Epithelial cell of esophagus (primary cell): ENCODE data around the gene PPOX.

Source experiments
- DNase-seq: peaks from one replicate; pipeline ENCODE4 v3.0.0; 2010; ENCODE audit warnings: low read depth
- H3K4me3 ChIP-seq: 2 replicates; pipeline ENCODE4 v1.5.1; 2011; ENCODE audit warnings: mild to moderate bottlenecking, low read length, control low read depth
- TF ChIP-seq, protein P1 (sequence below): IDR thresholded peaks from 2 replicates; pipeline ENCODE4 v1.5.1; 2011; ENCODE audit warnings: low read depth, mild to moderate bottlenecking, low read length, control low read depth, inconsistent platforms; ENCODE audit not compliant: insufficient read depth; ENCODE audit errors: missing control alignments

PPOX gene

DNA sequence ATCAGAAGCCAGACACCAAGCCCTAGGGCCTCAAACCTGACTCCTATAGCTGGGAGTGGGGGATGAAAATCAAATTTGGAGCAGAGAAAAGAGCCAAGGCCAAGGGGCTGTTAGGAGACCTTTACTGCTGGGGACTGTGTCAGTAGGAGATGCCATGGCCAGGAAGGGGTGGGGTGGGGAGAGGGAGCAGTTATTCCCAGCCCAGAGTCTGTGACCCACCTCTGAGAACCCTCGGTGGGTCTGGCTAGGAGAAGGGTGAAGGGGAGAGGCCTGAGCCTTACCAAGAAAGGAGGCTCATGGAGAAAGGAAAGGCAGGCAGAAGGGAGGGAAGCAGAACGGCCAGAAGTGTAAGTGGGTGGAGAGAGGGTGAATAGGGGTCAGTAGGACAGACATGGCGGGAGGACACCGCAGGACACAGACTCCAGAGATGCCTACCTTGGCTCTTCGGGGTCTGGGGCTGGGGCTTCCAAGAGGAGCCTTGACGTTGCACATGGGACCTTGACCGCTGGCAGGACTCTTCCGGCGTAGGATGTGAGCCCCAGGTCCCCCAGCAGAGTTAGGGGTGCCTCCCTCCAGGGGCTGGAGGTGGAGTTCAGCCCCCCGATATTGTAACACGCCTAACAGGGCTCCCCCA, 31.5 kb downstream of the PPOX start:
- no peak for DNase-seq
- TF ChIP-seq, protein P1, sequence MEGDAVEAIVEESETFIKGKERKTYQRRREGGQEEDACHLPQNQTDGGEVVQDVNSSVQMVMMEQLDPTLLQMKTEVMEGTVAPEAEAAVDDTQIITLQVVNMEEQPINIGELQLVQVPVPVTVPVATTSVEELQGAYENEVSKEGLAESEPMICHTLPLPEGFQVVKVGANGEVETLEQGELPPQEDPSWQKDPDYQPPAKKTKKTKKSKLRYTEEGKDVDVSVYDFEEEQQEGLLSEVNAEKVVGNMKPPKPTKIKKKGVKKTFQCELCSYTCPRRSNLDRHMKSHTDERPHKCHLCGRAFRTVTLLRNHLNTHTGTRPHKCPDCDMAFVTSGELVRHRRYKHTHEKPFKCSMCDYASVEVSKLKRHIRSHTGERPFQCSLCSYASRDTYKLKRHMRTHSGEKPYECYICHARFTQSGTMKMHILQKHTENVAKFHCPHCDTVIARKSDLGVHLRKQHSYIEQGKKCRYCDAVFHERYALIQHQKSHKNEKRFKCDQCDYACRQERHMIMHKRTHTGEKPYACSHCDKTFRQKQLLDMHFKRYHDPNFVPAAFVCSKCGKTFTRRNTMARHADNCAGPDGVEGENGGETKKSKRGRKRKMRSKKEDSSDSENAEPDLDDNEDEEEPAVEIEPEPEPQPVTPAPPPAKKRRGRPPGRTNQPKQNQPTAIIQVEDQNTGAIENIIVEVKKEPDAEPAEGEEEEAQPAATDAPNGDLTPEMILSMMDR, result no peak
- no peak overlapping the region for H3K4me3 ChIP-seq

DNA sequence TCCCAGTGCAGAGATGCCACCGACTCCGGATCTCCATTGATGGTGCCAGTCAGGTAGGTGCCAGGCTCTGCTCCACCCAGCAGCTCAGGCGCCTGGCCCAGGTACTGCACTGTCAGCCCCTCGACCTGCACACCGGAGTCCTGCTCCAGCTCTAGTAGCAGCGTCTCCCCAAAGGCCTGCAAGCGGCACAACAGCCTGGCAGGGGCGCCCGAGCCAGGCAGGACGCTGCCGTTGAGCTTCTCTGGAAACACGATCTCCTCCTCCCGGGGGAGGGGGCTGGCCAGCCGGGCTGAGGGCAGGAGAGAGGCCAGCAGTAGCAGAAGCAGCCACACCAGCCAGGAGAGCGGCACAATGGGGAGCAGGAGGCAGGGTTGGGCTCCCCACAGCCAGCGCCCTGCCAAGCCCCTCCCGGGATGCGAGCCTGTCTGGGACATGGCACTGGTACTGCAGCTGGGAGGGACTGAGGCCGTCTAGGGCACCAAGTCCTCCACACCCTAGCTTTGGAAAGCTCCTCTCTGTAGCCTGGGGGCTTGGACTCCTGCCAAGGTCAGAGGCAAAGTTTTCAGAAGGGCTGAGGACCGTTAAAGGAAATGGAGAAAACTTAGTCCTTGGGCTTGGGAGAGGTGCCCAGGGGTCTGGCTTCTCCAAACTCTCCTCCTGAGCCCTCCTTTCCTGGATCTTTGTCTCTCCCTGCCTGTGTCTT, 32.1 kb downstream of the PPOX start:
- H3K4me3 ChIP-seq, result no peak overlapping the region
- no peak for DNase-seq
- TF ChIP-seq, protein P1, result no peak

DNA sequence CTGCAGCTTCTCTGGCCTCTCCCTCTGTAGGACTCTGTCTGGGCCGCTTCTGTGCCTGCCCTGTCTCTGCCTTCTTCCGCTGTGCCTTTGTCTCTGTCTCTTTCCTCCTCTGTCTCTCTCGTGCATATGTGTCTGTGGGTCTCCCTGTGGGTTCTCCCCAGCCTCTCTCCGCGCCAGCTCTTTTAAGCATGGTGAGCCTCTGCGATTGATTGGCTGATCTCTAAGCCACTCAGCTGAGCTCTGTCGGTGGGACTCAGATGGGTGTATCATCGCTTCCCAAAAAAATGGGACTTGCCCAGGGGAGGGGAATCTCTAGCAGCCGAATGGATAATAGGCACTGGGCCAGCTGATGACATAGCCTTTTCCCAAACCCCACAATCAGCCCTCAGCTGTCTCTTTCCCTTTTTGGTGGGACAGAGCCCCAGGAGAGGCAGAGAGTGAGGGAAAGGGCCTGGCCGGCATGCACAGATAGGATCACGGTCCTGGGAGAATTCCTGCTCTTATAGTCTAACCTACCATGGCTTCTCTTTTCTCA, 32.7 kb downstream of the PPOX start, which contains the start of gene ADAMTS4:
Gene ADAMTS4, minus strand, starts transcription at position 158 of the 535 bp plus-strand sequence. CDS start 427 bp downstream, outside the sequence.
- no peak within 1 kb of the TSS for H3K4me3 ChIP-seq
- no peak for DNase-seq
- TF ChIP-seq, protein P1, result no peak

DNA sequence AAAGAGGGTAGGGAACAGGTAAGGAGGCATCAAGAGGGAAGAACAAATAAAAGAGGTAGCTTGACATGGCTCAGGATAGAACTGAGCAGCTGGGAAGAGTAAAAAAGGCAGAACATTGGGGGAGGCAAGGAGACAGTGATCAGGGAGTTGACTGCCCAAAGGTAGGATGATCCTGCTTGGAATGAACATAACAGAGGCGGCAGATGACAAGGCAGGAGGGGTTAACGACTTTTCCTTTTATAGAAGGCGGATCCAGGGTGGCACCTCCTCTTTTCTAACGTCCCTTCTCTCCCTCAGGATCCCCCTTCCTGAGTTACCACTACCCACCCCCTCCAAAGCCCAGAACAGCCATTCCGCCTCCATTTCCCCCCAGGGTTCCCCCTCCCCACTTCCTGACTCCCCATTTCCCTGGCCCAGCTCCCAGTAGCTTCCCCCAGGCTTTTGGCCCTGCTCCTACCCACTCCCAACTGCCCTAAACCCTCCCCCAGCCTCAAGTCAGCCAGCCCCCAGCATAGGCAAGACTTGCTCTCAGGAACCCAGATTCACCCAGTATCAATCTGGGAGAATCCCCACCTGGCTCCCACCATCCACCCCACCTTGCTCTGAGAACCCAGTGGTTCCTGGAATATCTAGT, 33.4 kb downstream of the PPOX start:
- no peak for DNase-seq
- no peak overlapping the region for H3K4me3 ChIP-seq
- TF ChIP-seq, protein P1, result no peak

DNA sequence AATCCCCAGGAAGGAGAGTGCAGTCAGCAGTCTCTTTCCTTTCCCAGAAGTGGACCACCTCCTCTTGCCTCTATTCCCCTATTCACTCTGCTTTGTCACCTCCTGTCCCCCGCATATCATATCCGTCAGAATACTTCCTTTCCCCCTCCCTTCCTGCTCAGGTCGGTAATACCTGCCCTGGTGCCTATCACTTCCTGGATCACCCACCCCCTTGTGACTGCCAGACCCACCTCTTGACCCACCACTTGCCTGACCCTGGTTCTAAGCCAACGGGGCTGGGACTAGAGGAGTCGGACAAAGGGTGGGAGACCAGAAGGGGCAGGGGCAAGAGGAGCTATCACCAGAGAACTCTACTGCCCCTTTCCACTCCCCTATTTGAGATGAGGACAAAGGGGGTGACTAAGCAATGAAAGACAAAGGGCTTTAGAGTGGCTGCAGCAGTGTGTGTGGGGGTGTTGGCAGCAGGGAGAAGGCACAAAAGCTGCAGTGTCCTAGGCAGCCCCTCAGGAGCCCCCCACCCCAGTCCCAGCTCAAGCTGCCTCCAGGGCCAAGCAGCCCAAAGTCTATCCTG, 34.3 kb downstream of the PPOX start:
- TF ChIP-seq, protein P1, result no peak
- no peak for DNase-seq

DNA sequence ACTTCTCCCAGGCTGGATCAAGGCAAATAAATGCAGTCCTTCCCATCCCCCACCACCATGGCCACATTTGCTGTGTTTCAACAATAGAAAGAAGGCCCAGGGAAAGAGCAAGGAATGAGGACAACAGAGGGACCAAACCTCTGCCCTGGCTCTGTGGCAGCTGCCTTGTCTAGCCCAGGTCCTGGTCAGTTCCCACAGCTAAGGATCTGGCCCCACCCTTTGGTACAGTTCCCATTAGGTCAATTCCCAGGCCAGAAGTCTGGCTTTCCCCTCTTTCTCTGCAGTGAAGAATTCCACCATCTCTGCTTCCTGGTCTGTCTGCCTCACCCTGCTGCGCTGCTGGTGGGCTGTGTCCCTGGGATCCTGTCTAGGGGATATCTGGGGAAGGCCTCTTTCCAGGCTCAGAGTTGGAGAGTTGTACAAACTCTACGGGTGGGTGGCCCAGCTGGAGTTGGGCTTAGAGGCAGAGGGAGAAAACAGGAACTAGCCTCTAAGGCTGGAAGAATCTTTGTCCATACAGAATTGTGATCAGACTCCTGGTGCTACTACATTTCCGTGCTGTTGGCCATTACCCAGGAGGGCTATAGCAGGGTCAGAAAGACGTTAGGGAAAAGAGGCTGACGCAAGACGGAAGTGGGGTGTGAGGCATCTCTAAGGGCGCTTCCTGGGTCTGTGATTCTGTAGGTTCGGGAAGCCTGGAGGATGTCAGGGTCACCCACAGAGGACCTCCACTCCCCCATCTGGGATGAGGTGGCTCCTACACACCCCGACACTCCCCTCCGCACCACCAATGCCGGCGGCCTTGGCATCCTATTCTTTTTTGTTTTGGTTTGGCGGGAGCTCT, 35.0 kb downstream of the PPOX start:
- TF ChIP-seq, protein P1, result no peak
- H3K4me3 ChIP-seq, result peak overlapping the region; percentile 99
- peak; percentile 49 for DNase-seq

More for the DNA sequence above, 34.3 kb downstream of the PPOX start:
- H3K4me3 ChIP-seq, result no peak overlapping the region
